Inferior parietal cortex (tissue), 1 donor: ENCODE data around the gene DCTPP1.
"Not testable (repeated sequence)": the region's sequence is repeated elsewhere in the genome, so short reads cannot be mapped to it uniquely, and the experiment has no call there.

Experiments
- DNase-seq: peaks from one replicate; pipeline ENCODE4 v3.0.0-alpha.2; 2016; ENCODE audit errors: extremely low spot score

Gene DCTPP1

DNA sequence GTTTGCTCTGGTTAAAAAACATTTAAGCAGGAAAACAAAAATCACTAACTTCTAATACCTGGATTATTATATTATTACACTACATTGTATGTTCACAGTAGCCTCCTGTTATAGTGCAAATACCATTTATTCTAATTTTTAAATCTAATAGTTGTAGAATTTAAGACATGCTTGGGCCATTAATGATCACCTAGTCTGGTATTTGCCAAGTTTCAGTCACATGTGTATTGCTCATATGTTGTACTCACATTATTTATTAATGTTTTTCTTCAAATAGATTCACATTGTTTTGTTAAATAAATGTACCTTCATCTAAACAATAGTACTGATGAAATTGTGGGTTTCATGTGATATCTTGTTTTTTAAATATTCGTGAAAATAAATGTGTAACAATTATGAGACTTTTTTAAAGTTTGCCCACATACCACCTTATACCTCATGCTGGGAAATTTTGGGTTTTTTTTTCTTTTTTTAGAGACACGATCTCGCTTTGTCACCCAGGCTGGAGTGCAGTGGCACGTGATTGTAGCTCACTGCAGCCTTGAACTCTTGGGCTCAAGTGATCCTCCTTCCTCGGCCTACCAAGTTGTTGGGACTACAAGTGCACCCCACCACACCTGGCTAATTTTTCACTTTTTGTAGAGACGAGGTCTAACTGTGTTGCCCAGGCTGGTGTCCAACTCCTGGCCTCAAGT lies 16.6 kb downstream of the DCTPP1 start:
- DNase-seq: no peak

DNA sequence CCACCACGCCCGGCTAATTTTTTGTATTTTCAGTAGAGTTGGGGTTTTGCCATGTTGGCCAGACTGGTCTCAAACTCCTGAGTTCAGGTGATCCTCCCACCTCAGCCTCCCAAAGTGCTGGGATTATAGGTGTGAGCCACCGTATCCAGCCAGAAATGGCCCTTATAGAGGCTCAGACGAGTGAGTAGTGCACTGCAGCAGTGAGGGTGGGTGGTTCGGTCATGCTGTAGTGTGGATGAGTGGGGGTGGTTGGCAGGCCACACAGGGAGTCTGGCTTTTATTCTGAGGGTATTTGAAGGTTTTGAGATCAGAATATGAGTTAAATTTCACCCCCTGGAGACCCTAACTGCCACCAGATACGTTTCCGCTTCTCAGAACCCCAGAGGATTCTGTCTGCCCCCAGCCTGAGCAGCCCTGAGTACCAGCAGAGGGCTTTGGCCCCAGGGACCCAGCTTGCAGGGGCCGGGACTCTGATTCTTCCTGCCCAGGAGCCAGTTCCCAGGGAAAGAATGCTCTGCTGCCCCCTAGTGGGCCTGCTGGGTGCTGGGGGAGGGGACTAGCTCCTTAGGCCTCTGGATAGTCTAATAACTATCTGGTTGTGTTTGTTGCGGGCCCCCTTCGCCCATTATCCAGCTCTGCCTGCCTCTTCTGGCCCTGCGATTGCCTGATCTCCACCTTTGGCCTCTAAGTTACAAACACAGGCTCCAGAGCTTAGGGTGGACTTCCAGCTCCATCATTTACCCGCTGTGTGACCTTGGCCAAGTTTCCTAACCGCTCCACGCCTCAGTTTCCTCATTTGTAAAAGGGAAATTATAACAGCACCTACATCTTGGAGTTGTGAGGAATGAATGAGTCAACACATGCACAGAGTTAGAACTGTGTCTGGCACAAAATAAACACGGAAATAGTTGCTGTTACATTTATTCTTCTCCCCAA lies 20.4 kb downstream of the DCTPP1 start:
- DNase-seq: peak; percentile 96

DNA sequence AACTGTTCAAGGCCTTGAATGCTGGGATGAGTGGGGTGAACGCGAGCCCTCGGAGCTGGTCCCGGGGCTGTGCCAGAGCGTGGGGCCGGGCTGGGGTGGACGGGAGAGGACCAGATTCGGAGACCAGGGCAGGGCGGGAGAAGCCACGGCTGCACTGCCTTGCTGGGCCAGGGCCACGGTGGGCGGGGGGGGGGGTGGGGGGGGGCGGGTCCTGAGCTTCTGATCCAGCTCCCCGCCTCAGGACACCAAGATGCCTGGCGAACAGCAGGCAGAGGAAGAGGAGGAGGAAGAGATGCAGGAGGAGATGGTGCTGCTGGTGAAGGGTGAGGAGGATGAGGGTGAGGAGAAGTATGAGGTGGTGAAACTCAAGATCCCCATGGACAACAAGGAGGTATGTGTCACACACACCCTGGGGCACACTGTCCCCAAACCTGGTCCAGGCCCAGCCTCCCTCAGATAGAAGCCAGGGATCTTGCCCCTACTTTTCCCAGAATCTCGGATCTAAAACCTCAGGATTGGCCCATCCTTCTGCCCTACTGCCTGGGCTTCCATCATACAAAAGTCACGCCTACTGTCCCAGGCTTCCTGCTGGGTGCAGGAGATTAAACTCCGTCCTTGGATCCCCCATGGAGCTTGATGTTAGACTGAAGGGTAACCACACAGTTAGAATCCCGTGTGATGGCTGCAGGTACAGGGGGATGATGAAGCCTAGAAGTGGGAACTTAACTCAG lies 21.9 kb downstream of the DCTPP1 start:
- no peak for DNase-seq

DNA sequence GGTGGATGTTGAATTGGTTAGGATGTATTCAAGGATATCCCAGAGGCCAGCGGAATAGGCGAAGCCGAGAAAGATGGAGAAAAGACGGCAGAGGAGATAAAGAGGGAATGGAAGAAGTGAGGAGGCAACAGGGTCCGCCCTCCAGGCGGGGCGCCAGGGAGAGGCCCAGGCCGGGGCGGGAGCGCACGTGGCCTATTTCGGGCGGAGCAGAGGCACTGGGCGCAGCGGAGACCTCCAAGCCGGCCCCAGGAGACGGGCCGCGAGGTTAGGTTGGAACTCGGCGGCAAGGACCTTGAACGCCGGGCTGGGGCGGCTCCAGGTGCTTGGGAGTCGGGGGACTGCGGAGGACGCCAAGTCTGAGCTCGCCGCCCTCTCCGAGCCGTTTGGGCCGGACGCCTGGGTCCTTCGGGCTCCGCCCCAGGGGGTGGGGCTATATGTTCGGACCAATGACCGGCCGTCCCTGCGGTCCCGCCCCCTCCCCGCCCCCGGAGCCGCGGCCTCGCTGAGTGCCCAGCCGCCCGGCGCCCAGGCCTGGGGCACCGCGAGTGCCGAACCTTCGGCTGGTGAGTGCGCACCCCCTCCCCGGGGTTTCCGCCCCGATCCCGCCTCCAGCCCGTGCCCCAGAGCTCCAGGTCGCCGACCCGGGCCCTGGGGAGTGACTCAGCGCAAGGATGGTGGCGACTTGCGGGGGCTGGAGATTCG lies 22.6 kb downstream of the DCTPP1 start, which contains the start of gene ZNF771:
TSS of gene ZNF771 (plus strand) at position 505 of the 702 bp plus-strand sequence. CDS start 448 bp downstream, outside the sequence.
- peak; percentile 88 for DNase-seq

DNA sequence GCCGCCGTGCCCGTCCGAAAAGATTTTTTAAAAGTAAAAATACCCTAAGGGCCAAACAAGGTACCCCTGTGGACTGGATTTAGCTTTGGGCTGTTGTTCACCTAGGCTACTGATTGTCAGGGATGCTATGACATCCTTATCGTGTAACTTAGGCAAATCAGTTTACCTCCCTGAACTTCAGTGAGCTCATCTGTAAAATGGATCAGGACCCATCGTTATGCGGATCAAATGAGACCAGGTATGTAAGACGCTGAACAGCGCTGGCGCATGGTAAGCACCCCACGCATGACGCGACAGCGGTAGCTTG lies 23.1 kb downstream of the DCTPP1 start:
- DNase-seq: no peak

DNA sequence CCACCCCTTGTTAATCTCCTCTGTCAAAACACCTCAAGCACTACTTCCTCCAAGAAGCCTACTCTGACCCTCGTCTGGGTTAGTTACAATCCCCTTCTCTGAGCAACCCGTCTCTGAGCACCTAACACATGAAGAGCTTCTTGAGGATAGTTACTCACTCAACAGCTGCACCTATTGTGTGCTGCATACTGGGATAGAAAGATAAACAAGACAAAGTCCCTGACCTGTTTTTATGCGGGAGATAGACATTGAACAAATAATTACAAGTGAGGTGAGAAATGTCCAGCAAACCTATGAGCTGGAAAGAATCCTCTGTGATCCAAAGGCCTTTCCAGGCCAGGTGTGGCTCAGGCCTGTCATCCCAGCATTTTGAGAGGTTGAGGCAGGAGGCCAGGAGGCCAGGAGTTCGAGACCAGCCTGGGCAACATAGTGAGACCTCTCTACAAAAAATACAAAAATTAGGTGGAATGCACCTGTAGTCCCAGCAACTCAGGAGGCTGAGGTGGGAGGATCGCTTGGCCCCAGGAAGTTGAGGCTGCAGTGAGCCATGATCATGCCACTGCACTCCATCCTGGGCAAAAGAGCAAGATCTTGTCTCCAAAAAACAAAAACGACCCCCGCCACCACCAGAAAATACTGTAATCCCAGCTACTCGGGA lies 27.9 kb downstream of the DCTPP1 start:
- DNase-seq: no peak

DNA sequence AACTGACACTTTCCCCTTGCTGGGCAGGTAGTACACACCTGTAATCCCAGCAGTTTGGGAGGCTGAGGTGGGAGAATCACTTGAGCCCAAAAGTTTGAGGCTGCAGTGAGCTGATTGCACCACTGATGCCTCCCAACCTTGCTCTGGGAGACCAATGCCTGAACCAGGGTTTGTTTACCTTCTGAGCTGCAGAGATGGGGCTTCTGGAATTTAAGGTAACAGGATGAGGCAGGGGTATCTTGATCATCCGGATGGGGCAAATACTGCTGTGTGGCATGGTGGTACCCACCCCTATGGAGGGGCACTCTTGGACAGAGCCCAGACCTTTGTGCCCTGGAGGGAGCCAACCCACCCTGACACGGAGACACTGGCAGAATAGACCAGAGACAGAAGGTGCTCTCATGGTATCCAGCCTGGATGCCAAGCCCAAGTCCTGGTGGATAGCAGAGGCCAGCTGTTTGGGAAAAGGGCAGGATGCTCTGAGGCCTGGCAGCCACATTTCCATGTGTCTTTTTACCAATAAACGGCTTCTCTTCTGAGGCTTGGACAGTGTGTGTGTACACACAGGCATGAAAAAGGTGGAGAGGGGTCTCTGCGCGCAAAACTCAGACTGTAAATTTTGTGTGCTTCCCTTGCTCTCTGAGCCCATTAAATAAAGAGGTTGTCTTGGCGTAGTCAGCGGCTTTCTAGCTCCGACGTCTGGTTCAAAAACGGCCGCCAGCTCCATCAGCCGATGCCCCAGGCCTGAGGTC lies 30.2 kb downstream of the DCTPP1 start:
- no peak for DNase-seq

DNA sequence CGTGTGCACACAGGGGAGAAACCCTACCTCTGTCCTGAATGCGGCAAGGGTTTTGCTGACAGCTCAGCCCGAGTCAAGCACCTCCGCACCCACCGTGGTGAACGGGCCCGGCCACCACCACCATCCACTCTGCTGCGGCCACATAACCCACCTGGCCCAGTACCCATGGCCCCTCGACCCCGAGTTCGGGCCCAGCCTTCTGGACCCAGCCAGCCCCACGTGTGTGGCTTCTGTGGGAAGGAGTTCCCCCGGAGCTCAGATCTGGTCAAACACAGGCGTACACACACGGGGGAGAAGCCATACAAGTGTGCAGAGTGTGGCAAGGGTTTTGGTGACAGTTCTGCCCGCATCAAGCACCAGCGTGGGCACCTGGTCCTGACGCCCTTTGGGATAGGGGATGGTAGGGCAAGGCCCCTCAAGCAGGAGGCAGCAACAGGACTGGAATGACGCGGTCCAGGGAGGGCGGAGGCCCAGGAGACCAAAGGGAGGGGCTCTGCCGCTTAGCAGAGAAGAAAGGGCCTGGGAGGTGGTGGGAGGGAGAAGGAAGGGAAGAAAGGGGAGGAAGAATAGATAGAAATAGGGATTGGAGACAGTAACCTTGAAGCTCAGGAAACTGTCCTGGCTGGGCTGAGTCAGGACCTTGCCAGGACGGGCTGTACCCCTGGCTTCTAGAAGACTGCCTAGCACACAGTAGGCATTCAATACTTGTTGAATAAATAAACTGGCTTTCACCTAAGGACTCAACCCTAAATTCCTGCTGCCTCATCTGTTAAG lies 31.0 kb downstream of the DCTPP1 start:
- DNase-seq: no peak

DNA sequence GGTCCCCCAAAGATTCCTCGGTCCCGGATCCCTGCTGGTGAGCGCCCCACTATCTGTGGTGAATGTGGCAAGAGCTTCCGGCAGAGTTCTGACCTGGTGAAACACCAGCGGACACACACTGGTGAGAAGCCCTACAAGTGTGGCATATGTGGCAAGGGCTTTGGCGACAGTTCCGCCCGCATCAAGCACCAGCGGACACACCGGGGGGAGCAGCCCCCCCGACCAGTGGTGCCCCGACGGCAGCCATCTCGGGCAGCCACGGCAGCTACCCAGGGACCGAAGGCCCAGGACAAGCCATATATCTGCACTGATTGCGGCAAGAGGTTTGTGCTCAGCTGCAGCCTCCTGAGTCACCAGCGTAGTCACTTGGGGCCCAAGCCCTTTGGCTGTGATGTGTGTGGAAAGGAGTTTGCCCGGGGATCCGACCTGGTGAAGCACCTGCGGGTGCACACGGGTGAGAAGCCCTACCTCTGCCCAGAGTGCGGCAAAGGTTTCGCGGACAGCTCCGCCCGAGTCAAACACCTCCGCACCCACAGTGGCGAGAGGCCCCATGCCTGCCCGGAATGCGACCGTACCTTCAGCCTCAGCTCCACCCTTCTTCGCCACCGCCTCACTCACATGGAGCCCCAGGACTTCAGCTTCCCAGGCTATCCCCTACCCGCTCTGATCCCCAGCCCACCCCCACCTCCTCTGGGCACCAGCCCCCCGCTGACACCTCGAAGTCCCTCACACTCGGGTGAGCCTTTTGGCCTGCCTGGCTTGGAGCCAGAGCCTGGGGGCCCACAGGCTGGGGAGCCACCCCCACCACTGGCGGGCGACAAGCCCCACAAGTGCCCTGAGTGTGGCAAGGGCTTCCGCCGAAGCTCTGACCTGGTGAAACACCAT lies 31.8 kb downstream of the DCTPP1 start:
- DNase-seq: no peak

DNA sequence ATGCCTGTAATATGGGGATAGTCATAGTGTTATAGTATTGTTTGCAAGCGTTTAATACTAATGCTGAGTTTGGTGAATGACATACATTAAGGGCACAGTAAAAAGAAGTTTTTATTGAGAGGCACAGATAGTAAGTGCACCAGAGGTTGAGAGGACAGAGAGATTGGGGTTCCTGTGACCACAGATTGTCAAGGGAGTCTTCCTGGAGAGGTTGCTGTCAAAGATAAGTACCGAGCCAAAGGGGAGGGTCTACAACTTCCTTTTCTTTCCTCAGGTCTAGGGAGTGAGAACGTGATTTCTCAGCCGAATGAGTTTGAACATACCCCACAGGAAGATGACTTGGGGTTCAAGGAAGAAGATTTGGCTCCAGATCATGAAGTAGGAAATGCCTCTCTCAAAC lies 32.8 kb downstream of the DCTPP1 start:
- DNase-seq: no peak

DNA sequence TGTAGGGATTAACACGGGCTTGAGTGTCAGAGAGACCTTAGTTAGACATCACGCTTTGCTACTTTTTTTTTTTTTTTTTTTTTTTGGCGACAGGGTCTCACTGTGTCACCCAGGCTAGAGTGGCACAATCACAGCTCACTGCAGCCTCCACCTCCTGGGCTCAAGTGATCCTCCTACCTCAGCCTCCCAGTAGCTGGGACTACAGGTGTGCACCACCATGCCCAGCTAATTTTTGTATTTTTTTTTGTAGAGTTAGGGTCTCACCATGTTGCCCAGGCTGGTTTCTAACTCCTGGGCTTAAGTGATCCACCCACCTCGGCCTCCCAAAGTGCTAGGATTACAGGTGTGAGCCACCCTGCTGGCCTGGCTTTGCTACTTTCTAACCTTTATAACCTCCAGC lies 33.2 kb downstream of the DCTPP1 start:
- not testable (repeated sequence) for DNase-seq

DNA sequence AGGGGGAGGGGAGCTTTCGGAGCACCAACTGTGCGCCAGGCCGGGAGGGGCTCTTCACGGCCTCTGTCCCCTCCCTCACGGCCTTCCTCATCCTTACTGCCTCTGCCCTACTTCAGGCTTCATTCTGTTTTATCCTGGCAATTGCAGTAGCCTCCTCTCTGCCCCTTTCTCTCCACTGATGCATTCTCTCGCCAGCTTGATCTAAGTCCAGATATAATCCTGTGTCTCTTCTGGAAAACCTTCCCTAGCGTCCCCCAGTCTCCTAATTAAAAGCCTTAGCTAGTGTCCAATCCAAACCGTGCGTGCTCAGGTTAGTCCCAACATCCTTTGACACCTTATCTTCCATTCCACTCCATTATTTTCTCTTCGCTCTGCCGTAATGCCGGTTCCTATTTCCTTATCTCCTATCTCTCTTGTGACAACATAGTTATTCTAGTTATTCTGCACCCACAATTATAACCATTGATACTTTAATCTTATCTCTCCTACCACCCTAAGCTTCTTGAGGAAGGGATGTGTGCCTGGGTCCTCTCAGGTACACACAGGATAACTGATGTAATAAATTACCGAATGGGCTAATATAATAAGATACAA lies 33.7 kb downstream of the DCTPP1 start:
- DNase-seq: no peak

DNA sequence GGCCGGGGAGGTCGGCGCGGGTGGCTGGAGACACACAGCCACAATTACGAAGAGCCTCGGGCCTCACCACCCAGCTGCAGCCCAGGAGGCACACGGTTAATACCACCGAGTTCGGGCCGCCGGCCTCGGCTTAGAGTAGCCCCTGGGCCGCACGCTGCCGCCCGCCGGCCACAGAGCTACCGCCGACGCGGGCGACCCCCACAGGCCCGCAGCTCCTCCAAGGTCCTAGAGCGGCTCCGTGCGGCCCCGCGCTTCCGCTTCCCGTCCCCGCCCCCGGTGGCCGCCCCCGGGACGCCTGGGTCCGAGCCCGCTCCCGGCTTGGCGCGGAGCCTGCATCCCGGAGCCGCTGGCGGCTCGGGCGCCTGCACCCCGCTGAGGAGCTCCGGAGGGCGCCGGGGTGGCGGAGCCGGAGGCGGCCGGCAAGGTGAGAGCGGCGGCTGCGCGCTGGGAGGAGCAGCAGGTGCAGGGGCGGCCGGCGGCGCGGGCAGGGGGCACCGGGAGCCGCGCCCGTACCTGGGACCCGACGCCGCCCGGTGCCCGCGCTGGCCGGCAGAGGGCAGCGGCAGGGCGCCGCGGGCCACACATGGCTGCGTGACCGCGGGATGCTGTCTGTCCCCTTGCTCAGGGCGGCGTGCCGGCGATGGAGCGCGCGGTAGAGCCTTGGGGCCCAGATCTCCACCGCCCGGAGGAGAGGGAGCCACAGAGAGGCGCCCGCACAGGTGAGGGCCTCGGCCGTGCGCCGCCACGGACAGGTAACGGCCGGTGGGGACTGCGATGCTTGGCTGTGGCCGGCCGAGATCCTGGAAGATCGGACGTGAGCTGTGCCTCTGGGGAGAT lies 34.5 kb downstream of the DCTPP1 start, which contains the start of gene ZNF48:
TSS of gene ZNF48 (plus strand) at position 266 of the 837 bp plus-strand sequence. CDS start at position 641, 375 bp downstream.
- peak; percentile 84 for DNase-seq

DNA sequence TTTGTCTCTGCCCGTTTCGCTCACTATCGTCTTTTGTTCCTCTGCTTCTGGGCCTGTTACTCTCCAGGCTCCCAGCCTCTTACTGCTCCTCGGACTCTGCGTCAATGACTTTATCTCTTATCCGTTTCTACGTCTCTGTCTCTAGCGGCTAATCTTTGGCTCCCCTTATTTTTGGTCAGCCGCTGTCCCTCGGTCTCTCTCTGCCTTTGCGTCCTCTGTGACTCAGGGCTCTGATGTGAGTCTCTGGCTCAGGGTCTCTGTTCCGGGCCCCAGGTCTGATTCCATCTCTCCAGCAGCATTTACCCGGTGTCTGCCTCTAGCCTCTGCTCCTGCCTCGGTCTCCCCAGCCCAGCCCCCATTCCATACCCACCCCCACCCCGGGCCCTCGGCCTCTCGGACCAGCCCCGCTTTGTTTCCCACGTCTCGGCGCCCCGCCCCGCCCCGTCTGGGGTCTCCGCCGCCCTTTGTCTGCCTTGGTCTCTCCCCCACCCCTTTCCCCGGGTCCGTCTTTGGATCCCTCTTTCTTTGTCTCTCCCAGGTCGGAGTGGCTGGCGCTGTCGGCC lies 35.2 kb downstream of the DCTPP1 start:
- DNase-seq: no peak

DNA sequence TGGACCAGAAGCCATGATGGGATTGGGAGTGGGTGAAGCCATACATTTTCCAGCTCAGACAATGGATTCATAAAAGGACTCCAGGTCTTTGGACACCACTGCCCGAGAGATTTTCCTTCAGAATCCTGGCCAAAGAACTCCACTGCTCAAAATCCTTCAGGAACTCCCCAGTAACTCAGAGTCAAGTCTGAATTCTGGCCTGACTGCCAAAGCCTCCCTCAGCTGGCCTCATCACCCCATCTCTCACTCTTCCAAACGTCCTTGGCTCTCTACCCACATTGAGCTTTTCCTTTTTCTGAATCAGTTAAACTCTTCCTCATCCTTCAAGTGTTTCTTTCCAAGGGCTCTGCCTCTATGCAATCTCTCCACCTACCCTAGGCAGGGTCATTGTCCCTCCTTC lies 46.3 kb downstream of the DCTPP1 start:
- no peak for DNase-seq

DNA sequence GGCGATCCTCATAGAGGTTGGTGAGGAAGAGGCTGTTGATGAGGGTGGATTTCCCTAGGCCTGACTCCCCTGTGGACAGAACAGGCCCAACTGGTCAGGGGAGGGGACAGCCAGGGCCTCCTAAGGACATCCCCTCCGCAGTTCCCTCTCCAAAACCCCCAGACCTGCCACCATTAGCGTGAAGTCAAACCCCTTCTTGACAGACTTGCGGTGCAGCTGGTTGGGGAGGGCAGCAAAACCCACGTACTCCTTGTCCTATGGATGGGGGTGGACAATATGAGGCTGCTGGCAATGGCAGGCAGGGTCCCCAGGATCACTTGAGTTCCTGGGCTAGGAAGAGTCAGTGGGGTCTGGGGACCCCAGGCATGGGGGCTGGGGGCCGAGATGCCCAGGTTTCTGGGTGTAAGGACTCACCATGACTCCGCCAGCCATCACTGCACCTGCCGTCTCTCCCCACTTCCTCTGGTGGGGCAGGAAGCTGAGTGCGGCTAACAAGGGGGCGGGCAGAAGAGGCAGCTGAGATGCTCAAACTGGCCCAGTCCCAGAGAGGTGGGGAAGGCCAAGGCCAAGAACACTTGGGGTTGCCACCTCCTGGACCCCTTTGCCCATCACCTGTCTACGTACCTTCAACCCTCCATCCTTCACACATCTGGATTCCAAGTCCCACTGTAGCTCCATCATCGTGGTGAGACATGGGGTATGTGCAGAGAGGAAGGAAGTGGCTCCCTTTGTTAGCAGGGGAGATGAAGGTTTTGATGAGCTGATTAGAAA lies 47.5 kb downstream of the DCTPP1 start, which contains the start of gene SEPTIN1:
TSS of gene SEPTIN1 (minus strand) at position 451 of the 771 bp plus-strand sequence. CDS start at position 432, 19 bp downstream.
- DNase-seq: no peak
